GM21528 (cell line): ENCODE results near the gene CYP19A1.

ENCODE experiments used
- ATAC-seq: cut with Tn5 transposase; IDR thresholded peaks from one replicate; pipeline ENCODE4 v1.9.1; 2021; ENCODE audit warnings: mild to moderate bottlenecking, moderate library complexity; ENCODE audit not compliant: unreplicated experiment, low FRiP score

Gene CYP19A1

GRCh38 chr15:51363383-51363782, 25.0 kb upstream of the CYP19A1 start:
- ATAC-seq: no peak

- ATAC-seq: no peak
Observed at GRCh38 chr15:51359981-51360380, 21.6 kb upstream of the CYP19A1 start.

- ATAC-seq: no peak
Observed at GRCh38 chr15:51356983-51357382, 18.6 kb upstream of the CYP19A1 start.

- ATAC-seq: no peak
Observed at GRCh38 chr15:51356147-51356546, 17.8 kb upstream of the CYP19A1 start.

- ATAC-seq: no peak
Observed at GRCh38 chr15:51355096-51355495, 16.7 kb upstream of the CYP19A1 start.

- no peak for ATAC-seq
Observed at GRCh38 chr15:51353976-51354375, 15.6 kb upstream of the CYP19A1 start.

- ATAC-seq: no peak
Observed at GRCh38 chr15:51350723-51351122, 12.3 kb upstream of the CYP19A1 start.

- no peak for ATAC-seq
Observed at GRCh38 chr15:51349156-51349844, 10.9 kb upstream of the CYP19A1 start.

- ATAC-seq: peak; percentile 94
Observed at GRCh38 chr15:51348688-51349087, 10.3 kb upstream of the CYP19A1 start.

- ATAC-seq: no peak
Observed at GRCh38 chr15:51346136-51346535, 7.7 kb upstream of the CYP19A1 start.

GRCh38 chr15:51343466-51343865, 5.1 kb upstream of the CYP19A1 start:
- ATAC-seq: no peak

GRCh38 chr15:51342227-51342999, 4.0 kb upstream of the CYP19A1 start:
- no peak for ATAC-seq

- no peak for ATAC-seq
Observed at GRCh38 chr15:51341366-51342226, 3.2 kb upstream of the CYP19A1 start, which contains the start of gene GLDN. GLDN (plus strand) TSS chr15:51341655; CDS start chr15:51341685, 30 bp downstream.

GRCh38 chr15:51335538-51336410, 2.6 kb downstream of the CYP19A1 start:
- no peak for ATAC-seq

- ATAC-seq: no peak
Observed at GRCh38 chr15:51335087-51335486, 3.3 kb downstream of the CYP19A1 start.

- no peak for ATAC-seq
Observed at GRCh38 chr15:51334011-51334451, 4.4 kb downstream of the CYP19A1 start.

- no peak for ATAC-seq
Observed at GRCh38 chr15:51333571-51333970, 4.8 kb downstream of the CYP19A1 start.

GRCh38 chr15:51332206-51333147, 5.9 kb downstream of the CYP19A1 start:
- no peak for ATAC-seq

GRCh38 chr15:51331141-51331540, 7.3 kb downstream of the CYP19A1 start:
- ATAC-seq: no peak
